CD4-positive, alpha-beta T cell treated with Interleukin-12 subunit alpha and Interleukin-12 subunit beta, for 1 hour (primary cell): ENCODE measurements around the gene CALN1.

Experiments used
- DNase-seq: peaks from one replicate; pipeline ENCODE4 v3.0.0-alpha.2; 2020

CALN1 gene

GRCh38 chr7:72170475-72170874 lies 241.7 kb downstream of the CALN1 start:
- no peak for DNase-seq

GRCh38 chr7:72163271-72163670 lies 248.9 kb downstream of the CALN1 start:
- no peak for DNase-seq

- DNase-seq: no peak
Observed at GRCh38 chr7:72161534-72161933, 250.6 kb downstream of the CALN1 start.

- DNase-seq: no peak
Observed at GRCh38 chr7:72159911-72160310, 252.2 kb downstream of the CALN1 start.

- DNase-seq: no peak
Observed at GRCh38 chr7:72156671-72157070, 255.5 kb downstream of the CALN1 start.

GRCh38 chr7:72153132-72153512 lies 259.0 kb downstream of the CALN1 start:
- DNase-seq: no peak

GRCh38 chr7:72152161-72153131 lies 259.7 kb downstream of the CALN1 start:
- DNase-seq: no peak

GRCh38 chr7:72140566-72140965 lies 271.6 kb downstream of the CALN1 start:
- DNase-seq: no peak

GRCh38 chr7:72127136-72127535 lies 285.0 kb downstream of the CALN1 start:
- no peak for DNase-seq

GRCh38 chr7:72123913-72124312 lies 288.2 kb downstream of the CALN1 start:
- no peak for DNase-seq

- DNase-seq: no peak
Observed at GRCh38 chr7:72118366-72118765, 293.8 kb downstream of the CALN1 start.

- no peak for DNase-seq
Observed at GRCh38 chr7:72114129-72114528, 298.0 kb downstream of the CALN1 start.

GRCh38 chr7:72112992-72113391 lies 299.1 kb downstream of the CALN1 start:
- DNase-seq: no peak

- no peak for DNase-seq
Observed at GRCh38 chr7:72112530-72112929, 299.6 kb downstream of the CALN1 start.

- no peak for DNase-seq
Observed at GRCh38 chr7:72111086-72111485, 301.1 kb downstream of the CALN1 start.

- no peak for DNase-seq
Observed at GRCh38 chr7:72109566-72109965, 302.6 kb downstream of the CALN1 start.

- DNase-seq: no peak
Observed at GRCh38 chr7:72106405-72106804, 305.7 kb downstream of the CALN1 start.

- DNase-seq: no peak
Observed at GRCh38 chr7:72101444-72101843, 310.7 kb downstream of the CALN1 start.

GRCh38 chr7:72099784-72100183 lies 312.4 kb downstream of the CALN1 start:
- DNase-seq: no peak

- no peak for DNase-seq
Observed at GRCh38 chr7:72098807-72099580, 313.1 kb downstream of the CALN1 start.

- no peak for DNase-seq
Observed at GRCh38 chr7:72097226-72097625, 314.9 kb downstream of the CALN1 start.

GRCh38 chr7:72092769-72093168 lies 319.4 kb downstream of the CALN1 start:
- DNase-seq: no peak

- DNase-seq: no peak
Observed at GRCh38 chr7:72087926-72088325, 324.2 kb downstream of the CALN1 start.
